GM19043 (cell line): ENCODE results near the gene PADI2.

Experiments used
- ATAC-seq: cut with Tn5 transposase; IDR thresholded peaks from one replicate; pipeline ENCODE4 v1.9.1; 2021; ENCODE audit warnings: low read depth; ENCODE audit not compliant: unreplicated experiment

The PADI2 gene

DNA sequence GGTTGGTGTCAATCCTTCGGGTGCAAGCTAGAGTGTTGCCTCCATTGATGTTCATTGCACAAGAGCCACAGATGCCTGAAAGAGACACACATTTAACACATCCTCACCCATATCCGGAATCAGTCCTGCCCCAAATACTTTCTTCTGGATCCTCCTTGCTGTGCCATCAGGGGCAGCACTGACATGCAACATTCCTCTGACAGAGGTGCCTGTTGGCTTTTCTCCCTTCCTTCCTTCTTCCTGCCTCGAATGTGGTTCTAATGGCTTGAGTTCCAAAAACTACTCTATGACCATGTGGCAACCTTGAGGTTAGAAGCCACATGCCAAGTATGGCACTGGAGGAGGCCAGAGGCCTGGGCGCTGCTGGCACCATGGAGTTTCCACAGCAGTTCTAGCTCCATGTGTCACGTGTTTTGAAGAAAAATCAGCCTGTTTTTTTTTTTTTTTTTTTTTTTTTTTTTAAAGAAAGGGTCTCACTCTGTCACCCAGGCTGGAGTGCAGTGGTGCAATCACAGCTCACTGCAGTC lies 90.5 kb downstream of the PADI2 start:
- ATAC-seq = no peak

DNA sequence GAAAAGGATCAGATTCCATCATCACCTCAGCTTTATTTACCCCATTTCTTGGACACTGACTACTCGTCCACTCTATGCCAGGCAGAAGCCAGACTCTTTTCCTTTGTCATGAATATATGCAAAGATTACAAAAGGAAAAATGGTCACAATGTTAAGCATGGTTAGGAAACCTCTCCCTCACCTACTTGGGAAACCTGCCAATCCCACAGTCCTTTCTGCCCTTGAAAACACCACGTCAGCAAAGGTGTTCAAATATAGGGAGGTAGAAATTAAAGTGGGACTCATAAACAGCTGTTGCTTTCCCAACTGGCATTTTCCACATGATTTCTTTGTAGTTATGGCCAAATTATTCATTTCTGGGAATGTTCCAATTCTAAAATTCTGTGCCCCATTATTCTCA lies 91.4 kb downstream of the PADI2 start:
- ATAC-seq = no peak

DNA sequence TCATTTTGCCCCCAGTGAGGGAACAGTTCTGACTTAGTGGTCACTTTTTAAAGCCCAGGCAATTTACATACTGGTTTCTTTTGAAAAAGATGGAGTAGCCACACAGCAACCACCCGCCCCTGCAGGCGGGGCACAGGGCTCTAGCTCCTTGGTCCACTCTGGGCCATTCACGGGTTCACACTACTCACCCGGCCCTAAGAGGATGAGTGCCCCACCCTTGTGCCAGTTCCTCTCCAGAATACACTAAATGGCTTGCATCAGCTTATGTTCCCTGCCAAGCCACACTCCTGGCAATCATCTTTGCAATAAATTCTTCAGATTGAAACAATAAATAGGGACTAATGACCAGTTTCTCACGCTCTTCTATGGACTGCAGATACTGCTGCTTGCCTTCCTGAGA lies 91.8 kb downstream of the PADI2 start:
- ATAC-seq = no peak

DNA sequence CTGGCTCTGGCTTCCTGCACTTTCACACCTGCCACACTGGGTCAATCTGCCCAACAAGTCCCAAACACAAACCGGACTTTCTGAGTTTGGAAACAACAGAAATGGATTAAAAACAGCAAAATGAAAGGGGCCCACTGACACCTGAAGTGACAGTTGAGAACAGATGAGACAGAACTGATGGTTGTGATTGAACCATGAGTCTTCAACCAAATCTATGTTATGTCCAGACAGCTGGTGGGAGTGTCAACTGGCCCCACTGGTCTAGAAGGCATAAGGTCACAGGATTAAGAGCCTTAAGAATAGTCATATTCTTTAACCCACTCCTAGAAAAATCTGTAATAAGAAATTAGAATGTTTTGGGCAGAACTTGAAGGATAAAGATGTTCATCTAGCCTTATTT lies 94.5 kb downstream of the PADI2 start:
- no peak for ATAC-seq

DNA sequence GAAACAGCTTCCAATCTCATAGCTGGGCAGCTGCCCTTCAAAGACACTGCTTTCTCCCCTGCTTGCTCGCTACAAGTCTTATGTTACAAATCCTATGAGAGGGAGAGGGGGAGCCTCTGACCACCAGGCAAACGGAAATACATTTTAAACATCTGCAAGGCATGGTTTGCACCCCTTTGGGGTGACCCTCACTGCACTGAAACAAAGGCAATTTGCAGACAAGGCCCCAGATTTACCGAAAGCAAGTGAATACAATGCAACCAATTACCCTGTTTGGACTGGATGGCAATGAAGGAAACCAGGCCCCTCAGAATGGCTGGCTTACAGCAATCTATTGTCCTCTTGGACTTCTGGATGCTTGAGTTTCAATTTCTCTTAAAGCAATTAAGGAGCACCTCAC lies 95.7 kb downstream of the PADI2 start:
- no peak for ATAC-seq

DNA sequence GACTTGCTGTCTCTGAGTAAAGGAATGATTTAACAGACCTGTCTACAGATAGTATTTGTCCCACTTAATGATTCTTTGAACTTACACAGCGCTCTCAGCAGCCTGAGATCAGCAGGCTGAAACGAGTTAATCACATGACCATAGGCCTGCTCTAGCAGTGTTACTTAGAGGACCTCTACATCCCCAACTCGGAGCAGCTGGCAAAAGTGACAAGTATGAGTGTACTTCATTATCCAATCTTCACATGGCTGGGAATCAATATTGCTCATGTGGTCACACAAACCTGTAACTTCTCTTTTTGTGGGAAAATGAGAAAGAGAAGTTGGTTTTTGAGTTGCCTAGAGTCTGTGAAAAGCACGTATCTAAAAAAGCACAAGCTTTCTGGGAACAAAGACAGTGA lies 96.1 kb downstream of the PADI2 start:
- ATAC-seq = no peak

DNA sequence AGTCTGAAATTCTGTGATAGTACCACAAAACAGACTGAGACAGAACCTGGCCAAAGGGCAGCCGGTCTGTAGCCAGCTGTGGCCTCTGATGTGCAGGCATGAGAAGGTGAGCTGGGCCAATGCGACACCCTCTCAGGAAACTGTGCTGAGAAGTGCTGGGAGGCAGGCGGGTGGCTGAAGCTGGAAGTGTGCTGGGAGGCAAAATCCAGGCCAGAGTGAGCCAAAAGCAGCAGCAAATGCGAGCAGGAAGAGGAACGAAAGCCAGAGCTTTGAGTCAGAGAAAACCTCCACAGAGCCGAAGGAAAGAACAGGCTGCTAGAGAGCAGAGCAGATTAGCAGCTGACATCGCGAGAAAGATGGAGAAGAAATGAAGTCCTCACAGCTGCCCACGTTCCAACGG lies 97.4 kb downstream of the PADI2 start:
- ATAC-seq = no peak

DNA sequence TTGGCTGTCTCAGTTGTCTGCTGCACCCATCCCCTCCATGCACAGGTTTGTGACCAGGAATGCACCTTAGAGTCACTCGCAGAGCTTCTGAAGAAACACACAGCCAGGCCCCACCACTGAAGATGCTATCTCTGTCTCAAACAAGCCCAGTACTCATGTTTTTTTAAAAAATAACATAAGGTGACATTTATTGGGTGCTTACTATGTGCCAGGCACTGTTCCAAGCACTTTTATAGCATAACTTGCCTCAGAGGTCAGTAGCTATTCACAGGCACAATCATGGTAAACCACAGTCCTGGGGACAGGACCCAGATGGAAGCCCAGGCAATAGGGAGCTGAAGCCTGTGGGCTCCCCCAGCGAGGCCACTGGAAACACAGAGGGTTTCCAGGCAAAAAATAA lies 98.7 kb downstream of the PADI2 start:
- no peak for ATAC-seq

DNA sequence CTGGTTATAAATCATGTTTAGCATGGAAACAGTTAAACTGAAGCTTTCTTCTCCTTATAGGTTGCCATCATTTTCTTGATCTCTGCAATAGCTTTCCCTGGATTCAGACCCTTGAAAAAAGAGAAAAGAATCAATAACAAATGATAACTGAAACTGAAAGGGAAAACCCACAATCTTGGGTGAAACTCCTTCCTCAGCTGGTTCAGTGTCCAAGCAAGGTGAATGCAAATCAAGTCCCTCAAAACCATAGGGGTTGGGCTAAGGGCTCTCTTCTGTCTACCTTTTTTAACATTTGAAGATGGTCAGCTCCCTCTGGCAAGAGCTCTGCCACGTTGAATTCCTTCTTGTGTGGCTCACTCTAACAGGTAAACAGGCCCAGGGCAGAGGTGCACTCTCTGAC lies 100.4 kb downstream of the PADI2 start:
- no peak for ATAC-seq

DNA sequence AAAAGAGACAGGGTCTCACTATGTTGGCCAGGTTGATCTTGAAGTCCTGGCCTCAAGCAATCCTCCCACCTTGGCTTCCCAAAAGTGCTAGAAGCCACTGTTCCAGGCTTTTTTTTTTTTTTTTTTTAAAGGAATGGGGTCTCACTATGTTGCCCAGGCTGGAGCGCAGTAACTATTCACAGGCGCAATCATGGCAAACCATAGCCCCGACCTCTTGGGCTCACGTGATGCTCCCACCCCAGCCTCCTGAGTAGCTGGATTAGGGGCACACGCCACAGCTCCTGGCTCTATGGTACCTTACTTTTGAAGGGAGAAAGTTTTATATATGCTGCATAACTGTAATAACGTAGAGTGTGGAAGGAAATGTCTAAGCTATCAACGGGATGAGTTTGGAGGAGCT lies 101.8 kb downstream of the PADI2 start:
- ATAC-seq = no peak
